Pericardium fibroblast (primary cell): ENCODE data around the gene USP9Y. TPM values are rescaled to one million over a fixed set of nuclear protein-coding genes. Genes with fewer than 3 reads are reported as not detected.

Source experiments
- total RNA-seq: library from RNA; depleted of rRNA; stranded (reverse); fragments of >200 nt; gene quantifications from 2 replicates; pipeline ENCODE4 v1.2.3, GENCODE V29; 2015

The USP9Y gene
- total RNA-seq, result 4.9 and 10.1 TPM in 2 replicates

GRCh38 chrY:12701181-12701695 lies at the start of gene USP9Y:
Gene USP9Y, plus strand, starts transcription at chrY:12701231. Its CDS starts 8,217 bp downstream, at chrY:12709448.

GRCh38 chrY:12904618-12905516 lies 203.8 kb downstream of the USP9Y start, which contains the start of gene DDX3Y:
Gene DDX3Y, plus strand, starts transcription at chrY:12904868. Its CDS starts 69 bp downstream, at chrY:12904937.

Other genes with a start within 250 kb of the USP9Y start
- 21.4 and 49.2 TPM in 2 replicates for gene DDX3Y, start 203.6 kb downstream of the USP9Y start, total RNA-seq